OCI-LY3 (cell line): ENCODE data around the gene REX1BD.

Source experiments
- EZH2phosphoT487 ChIP-seq: fragments of 200-600 bp; shearing (Covaris generic); IDR thresholded peaks from 2 replicates; pipeline ENCODE4 v1.6.1; 2018; ENCODE audit warnings: antibody characterized with exemption, mixed run types, low read depth
- TF ChIP-seq, protein P1 (sequence below): fragments of 200-600, 300-600 bp; sonication (generic); IDR thresholded peaks from 2 replicates; pipeline ENCODE4 v1.5.1; 2014; ENCODE audit warnings: antibody characterized with exemption, low read length, low read depth

DNA sequence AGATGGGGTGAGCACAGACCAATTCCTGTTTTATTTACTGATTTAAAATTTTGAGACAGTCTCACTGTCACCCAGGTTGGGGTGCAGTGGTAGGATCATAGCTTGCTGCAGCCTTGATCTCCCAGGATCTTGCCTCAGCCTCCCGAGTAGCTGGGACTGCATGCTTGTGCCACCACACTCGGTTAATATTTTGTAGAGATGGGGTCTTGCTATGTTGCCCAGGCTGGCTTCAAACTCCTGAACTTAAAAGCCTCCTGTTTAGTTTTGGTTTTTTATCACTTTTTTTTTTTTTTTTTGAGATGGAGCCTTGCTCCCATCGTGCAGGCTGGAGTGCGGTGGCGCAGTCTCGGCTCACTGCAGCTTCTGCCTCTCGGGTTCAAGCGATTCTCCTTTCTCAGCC lies 12.2 kb upstream of the REX1BD start:
- TF ChIP-seq, protein P1, sequence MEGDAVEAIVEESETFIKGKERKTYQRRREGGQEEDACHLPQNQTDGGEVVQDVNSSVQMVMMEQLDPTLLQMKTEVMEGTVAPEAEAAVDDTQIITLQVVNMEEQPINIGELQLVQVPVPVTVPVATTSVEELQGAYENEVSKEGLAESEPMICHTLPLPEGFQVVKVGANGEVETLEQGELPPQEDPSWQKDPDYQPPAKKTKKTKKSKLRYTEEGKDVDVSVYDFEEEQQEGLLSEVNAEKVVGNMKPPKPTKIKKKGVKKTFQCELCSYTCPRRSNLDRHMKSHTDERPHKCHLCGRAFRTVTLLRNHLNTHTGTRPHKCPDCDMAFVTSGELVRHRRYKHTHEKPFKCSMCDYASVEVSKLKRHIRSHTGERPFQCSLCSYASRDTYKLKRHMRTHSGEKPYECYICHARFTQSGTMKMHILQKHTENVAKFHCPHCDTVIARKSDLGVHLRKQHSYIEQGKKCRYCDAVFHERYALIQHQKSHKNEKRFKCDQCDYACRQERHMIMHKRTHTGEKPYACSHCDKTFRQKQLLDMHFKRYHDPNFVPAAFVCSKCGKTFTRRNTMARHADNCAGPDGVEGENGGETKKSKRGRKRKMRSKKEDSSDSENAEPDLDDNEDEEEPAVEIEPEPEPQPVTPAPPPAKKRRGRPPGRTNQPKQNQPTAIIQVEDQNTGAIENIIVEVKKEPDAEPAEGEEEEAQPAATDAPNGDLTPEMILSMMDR: no peak
- no peak for TF ChIP-seq EZH2phosphoT487
